Uterus (tissue), 4 donors: ENCODE measurements around the gene NMNAT3. TPM values are rescaled to one million over a fixed set of nuclear protein-coding genes. Genes with fewer than 3 reads are reported as not detected.

Experiments used
- DNase-seq, 2 donors: peaks; one replicate each; pipeline ENCODE4 v3.0.0-alpha.2; 2019 to 2020
- H3K27ac ChIP-seq, 2 donors: fragments of 200-600 bp; sonication (generic); 1 replicate in 1 of 2; 2 replicates in 1 of 2; pipeline ENCODE4 v1.5.1; 2016 to 2018
- H3K27me3 ChIP-seq, 2 donors: fragments of 200-600 bp; sonication (generic); one replicate each; pipeline ENCODE4 v1.5.1; 2018 to 2019; ENCODE audit warnings: control low read depth in 1 of 2
- H3K36me3 ChIP-seq, 2 donors: fragments of 200-600 bp; sonication (generic); one replicate each; pipeline ENCODE4 v1.5.1; 2019; ENCODE audit warnings: control low read depth in 1 of 2
- H3K4me1 ChIP-seq, 2 donors: fragments of 200-600 bp; sonication (generic); one replicate each; pipeline ENCODE4 v1.5.1; 2018 to 2019; ENCODE audit warnings: control low read depth in 1 of 2
- H3K4me3 ChIP-seq, 2 donors: fragments of 200-600 bp; sonication (generic); 1 replicate in 1 of 2; 2 replicates in 1 of 2; pipeline ENCODE4 v1.5.1; 2018 to 2019; ENCODE audit warnings: mild to moderate bottlenecking in 1 of 2
- H3K9me3 ChIP-seq, 2 donors: fragments of 200-600 bp; sonication (generic); one replicate each; pipeline ENCODE4 v1.5.1; 2019; ENCODE audit warnings: control low read depth in 1 of 2
- POLR2A ChIP-seq, 2 donors: fragments of 450-650 bp; IDR thresholded peaks; one replicate each; pipeline ENCODE4 v1.6.1; 2016; ENCODE audit warnings: antibody characterized with exemption in 2 of 2, mild to moderate bottlenecking in 1 of 2, moderate library complexity in 1 of 2
- intact Hi-C: fragments of 100-400 bp; cut with DNase I; formaldehyde crosslinking; loops from one replicate; pipeline ENCODE4 v1.15.1; 2023; ENCODE audit warnings: low total_unique reads
- total RNA-seq, 4 donors: library from RNA; depleted of rRNA in 3 of 4; stranded (reverse); fragments of >200 nt in 3 of 4; gene quantifications; one replicate each; pipeline versions ENCODE4 v1.1.0 to v1.2.4, GENCODE V29; 2014 to 2023
- TF ChIP-seq, protein P1 (sequence below), 4 experiments: fragments of 200-600 bp in 2 of 4; fragments of 450-650 bp in 2 of 4; sonication (generic) in 2 of 4; IDR thresholded peaks; one replicate each; pipeline ENCODE4 v1.5.1; 2016 to 2019; ENCODE audit warnings: antibody characterized with exemption in 4 of 4, mild to moderate bottlenecking in 2 of 4, moderate library complexity in 1 of 4
- donor health status: DM: yes; HTN: yes; CAD: no.

Gene NMNAT3
- total RNA-seq, 4 donors from 2014 or later, result 2.4 to 17.2 (median 7.5) TPM

GRCh38 chr3:139564294-139564861 lies 113.4 kb downstream of the NMNAT3 start:
- no peak overlapping the region for H3K4me3 ChIP-seq
- no peaks in the 10 kb centered on the region for H3K9me3 ChIP-seq
- H3K27me3 ChIP-seq, result no peaks in the 10 kb centered on the region
- H3K36me3 ChIP-seq, result no peaks in the 10 kb centered on the region
- intact Hi-C loops, result loop anchor here (10.0 kb wide), 1 partner anchor 140 kb away; no protein-coding TSS in a partner anchor
- TF ChIP-seq, protein P1, sequence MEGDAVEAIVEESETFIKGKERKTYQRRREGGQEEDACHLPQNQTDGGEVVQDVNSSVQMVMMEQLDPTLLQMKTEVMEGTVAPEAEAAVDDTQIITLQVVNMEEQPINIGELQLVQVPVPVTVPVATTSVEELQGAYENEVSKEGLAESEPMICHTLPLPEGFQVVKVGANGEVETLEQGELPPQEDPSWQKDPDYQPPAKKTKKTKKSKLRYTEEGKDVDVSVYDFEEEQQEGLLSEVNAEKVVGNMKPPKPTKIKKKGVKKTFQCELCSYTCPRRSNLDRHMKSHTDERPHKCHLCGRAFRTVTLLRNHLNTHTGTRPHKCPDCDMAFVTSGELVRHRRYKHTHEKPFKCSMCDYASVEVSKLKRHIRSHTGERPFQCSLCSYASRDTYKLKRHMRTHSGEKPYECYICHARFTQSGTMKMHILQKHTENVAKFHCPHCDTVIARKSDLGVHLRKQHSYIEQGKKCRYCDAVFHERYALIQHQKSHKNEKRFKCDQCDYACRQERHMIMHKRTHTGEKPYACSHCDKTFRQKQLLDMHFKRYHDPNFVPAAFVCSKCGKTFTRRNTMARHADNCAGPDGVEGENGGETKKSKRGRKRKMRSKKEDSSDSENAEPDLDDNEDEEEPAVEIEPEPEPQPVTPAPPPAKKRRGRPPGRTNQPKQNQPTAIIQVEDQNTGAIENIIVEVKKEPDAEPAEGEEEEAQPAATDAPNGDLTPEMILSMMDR (IDR thresholded peaks at IDR 0.05), result peak in 1 of 4 experiments; percentile 14
- TF ChIP-seq POLR2A (IDR thresholded peaks at IDR 0.05), result no peak
- DNase-seq, result no peak
- H3K4me1 ChIP-seq, result no peaks in the 10 kb centered on the region
- no peak overlapping the region for H3K27ac ChIP-seq

- no peaks in the 10 kb centered on the region for H3K9me3 ChIP-seq
- no peak overlapping the region for H3K27ac ChIP-seq
- peak in 1 of 2 donors; percentile 43 for DNase-seq
- H3K36me3 ChIP-seq, result no peaks in the 10 kb centered on the region
- intact Hi-C loops, result loop anchor here (10.0 kb wide), 1 partner anchor 137 kb away; no protein-coding TSS in a partner anchor
- H3K27me3 ChIP-seq, result no peaks in the 10 kb centered on the region
- no peak overlapping the region for H3K4me3 ChIP-seq
- no peak for TF ChIP-seq POLR2A (IDR thresholded peaks at IDR 0.05)
- TF ChIP-seq, protein P1 (IDR thresholded peaks at IDR 0.05), result peak; percentile 58 to 85 (median 68)
- H3K4me1 ChIP-seq, result no peaks in the 10 kb centered on the region
Observed at GRCh38 chr3:139561959-139562676, 115.7 kb downstream of the NMNAT3 start.

GRCh38 chr3:139561255-139561817 lies 116.4 kb downstream of the NMNAT3 start:
- Histone ChIP-seq H3K4me3 (no peak overlapping the region), H3K4me1 (no peaks in the 10 kb centered on the region), H3K27me3 (no peaks in the 10 kb centered on the region), H3K27ac (no peak overlapping the region), H3K36me3 (no peaks in the 10 kb centered on the region), H3K9me3 (no peaks in the 10 kb centered on the region)
- no peak for DNase-seq
- intact Hi-C loops, result loop anchor here (10.0 kb wide), 1 partner anchor 137 kb away; no protein-coding TSS in a partner anchor
- TF ChIP-seq POLR2A (IDR thresholded peaks at IDR 0.05), result no peak
- TF ChIP-seq, protein P1 (IDR thresholded peaks at IDR 0.05), result no peak

DNA sequence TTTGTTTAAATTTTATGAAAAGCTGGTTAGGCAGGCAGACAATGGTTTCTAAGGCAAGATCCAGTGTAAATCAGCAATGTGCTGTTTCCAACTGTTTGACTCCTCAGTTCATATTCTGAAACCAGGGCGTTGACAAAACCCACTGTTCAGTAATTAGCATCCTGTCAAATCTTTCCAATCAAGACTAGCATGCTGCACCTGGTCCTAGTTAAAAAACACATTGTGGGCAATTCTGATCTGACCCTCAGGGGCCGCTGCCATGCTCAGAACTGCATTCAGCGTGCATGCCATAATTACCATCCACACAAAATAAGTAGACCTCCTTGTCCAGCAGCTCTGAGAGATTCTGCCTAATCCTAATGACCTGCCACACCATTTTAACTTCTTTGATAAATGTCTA lies 117.4 kb downstream of the NMNAT3 start:
- Histone ChIP-seq H3K27me3 (no peaks in the 10 kb centered on the region), H3K36me3 (no peaks in the 10 kb centered on the region), H3K4me1 (peaks cover 0 to under 1% of the 10 kb centered on the region in 2 donors), H3K27ac (no peak overlapping the region), H3K4me3 (no peak overlapping the region), H3K9me3 (no peaks in the 10 kb centered on the region)
- TF ChIP-seq, protein P1 (IDR thresholded peaks at IDR 0.05), result no peak
- TF ChIP-seq POLR2A (IDR thresholded peaks at IDR 0.05), result no peak
- intact Hi-C loops, result loop anchor here (10.0 kb wide), 1 partner anchor 136 kb away; no protein-coding TSS in a partner anchor
- DNase-seq, result no peak

GRCh38 chr3:139559541-139559940 lies 118.2 kb downstream of the NMNAT3 start:
- no peak for TF ChIP-seq POLR2A (IDR thresholded peaks at IDR 0.05)
- TF ChIP-seq, protein P1 (IDR thresholded peaks at IDR 0.05), result no peak
- Histone ChIP-seq H3K4me1 (peaks cover 0 to 5% of the 10 kb centered on the region in 2 donors), H3K9me3 (no peaks in the 10 kb centered on the region), H3K4me3 (no peak overlapping the region), H3K27me3 (no peaks in the 10 kb centered on the region), H3K27ac (no peak overlapping the region), H3K36me3 (no peaks in the 10 kb centered on the region)
- no peak for DNase-seq
- intact Hi-C loops, result no loop called here
